ENCODE measurements around the gene MRPS12. TPM values are rescaled to one million over a fixed set of nuclear protein-coding genes. Genes with fewer than 3 reads are reported as not detected.

MRPS12 gene
- total RNA-seq, 6 donors from 2014 or later, result 3.1 to 38.3 (median 26.0) TPM

DNA sequence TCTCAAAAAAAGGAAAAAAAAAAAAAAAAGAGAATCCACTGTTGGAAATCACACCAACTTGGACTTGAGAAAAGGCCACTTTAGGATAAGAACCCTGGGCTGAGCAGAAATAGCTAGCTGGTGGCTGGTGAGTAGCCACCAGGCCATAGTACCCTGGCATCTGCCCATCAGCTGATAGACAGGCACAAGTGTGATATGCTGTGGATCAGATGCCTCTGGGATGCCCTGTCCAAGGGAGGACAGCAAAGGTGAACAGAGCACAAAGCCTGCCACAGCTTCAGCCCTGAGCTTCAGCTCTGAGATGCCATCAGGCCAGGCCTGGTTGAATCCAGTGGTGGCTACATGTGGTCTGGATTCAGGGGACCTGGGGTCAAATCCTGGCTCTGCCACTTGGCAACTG lies 40.1 kb upstream of the MRPS12 start:
- ATAC-seq (ENCODE audit: low FRiP score in 2 of 2) (no peak), DNase-seq (no peak)
- H3K4me1 ChIP-seq, result peaks cover 4 to 29% (median 28%) of the 10 kb centered on the region in 4 donors
- H3K9me3 ChIP-seq, result no peaks in the 10 kb centered on the region
- no peak overlapping the region for H3K4me3 ChIP-seq
- no peak overlapping the region for H3K27ac ChIP-seq
- H3K36me3 ChIP-seq, result peaks cover 9 to 55% (median 41%) of the 10 kb centered on the region in 4 donors
- TF ChIP-seq, protein P1, sequence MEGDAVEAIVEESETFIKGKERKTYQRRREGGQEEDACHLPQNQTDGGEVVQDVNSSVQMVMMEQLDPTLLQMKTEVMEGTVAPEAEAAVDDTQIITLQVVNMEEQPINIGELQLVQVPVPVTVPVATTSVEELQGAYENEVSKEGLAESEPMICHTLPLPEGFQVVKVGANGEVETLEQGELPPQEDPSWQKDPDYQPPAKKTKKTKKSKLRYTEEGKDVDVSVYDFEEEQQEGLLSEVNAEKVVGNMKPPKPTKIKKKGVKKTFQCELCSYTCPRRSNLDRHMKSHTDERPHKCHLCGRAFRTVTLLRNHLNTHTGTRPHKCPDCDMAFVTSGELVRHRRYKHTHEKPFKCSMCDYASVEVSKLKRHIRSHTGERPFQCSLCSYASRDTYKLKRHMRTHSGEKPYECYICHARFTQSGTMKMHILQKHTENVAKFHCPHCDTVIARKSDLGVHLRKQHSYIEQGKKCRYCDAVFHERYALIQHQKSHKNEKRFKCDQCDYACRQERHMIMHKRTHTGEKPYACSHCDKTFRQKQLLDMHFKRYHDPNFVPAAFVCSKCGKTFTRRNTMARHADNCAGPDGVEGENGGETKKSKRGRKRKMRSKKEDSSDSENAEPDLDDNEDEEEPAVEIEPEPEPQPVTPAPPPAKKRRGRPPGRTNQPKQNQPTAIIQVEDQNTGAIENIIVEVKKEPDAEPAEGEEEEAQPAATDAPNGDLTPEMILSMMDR (IDR thresholded peaks at IDR 0.05), result no peak
- TF ChIP-seq EP300 (IDR thresholded peaks at IDR 0.05) (no peak), POLR2A (IDR thresholded peaks at IDR 0.05) (no peak), POLR2AphosphoS5 (IDR thresholded peaks at IDR 0.05) (no peak)
- H3K27me3 ChIP-seq, result no peaks in the 10 kb centered on the region

DNA sequence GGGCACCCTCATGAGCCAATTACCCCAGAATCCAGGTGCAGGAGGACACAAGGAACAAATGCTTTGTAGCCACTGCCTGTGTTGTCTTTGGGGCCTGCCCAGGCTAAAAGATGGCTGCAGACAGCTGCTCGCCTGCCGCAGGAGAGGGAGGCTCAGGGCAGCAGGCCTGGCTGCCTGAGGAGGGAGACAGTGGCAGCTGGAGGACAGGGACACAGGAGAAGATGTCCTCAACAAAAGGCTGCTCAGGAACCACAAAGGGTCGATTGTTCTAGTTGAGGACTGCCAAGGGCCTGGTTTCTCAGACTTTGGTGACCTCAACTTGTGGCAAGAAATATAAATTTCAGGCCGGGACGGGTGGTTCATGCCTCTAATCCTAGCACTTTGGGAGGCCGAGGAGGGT lies 39.0 kb upstream of the MRPS12 start:
- no peak for TF ChIP-seq POLR2AphosphoS5 (IDR thresholded peaks at IDR 0.05)
- TF ChIP-seq EP300 (IDR thresholded peaks at IDR 0.05), result no peak
- no peak for TF ChIP-seq POLR2A (IDR thresholded peaks at IDR 0.05)
- TF ChIP-seq, protein P1 (IDR thresholded peaks at IDR 0.05), result no peak
- peaks cover 9 to 55% (median 41%) of the 10 kb centered on the region in 4 donors for H3K36me3 ChIP-seq

DNA sequence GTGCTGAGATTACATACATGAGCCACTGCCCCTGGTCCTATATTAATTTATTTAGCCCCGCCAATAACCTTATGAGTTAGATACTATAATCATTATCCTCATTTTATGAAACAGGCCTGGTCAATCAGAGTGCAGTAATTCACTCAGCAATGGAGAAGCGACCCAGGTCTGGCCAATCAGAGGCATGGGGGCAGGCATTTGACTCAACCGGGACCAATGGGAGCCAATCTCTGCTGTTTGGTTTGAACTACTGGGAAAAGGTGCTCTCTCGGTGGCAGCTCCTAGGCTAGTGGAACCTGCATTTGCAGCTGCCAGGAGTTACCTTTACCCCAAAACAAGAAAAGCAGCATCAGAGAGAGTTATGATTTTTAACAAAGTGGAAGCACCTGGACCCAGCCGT lies 37.9 kb upstream of the MRPS12 start:
- Histone ChIP-seq H3K4me3 (peak overlapping the region in 1 of 4 donors; percentile 27), H3K36me3 (peaks cover 9 to 46% (median 36%) of the 10 kb centered on the region in 4 donors), H3K9me3 (no peaks in the 10 kb centered on the region), H3K27me3 (no peaks in the 10 kb centered on the region), H3K4me1 (peaks cover 6 to 47% (median 33%) of the 10 kb centered on the region in 4 donors), H3K27ac (peak overlapping the region in 3 of 4 donors; percentile 49 to 81 (median 62))
- DNase-seq, result no peak
- ATAC-seq (ENCODE audit: low FRiP score in 2 of 2), result no peak
- 67 to 71% methylated on average over 5 of the region's 5 CpGs for whole genome bisulfite sequencing, 2 donors
- no peak for TF ChIP-seq POLR2AphosphoS5 (IDR thresholded peaks at IDR 0.05)
- TF ChIP-seq, protein P1 (IDR thresholded peaks at IDR 0.05), result no peak
- TF ChIP-seq EP300 (IDR thresholded peaks at IDR 0.05), result no peak
- no peak for TF ChIP-seq POLR2A (IDR thresholded peaks at IDR 0.05)

More for the DNA sequence above, 39.0 kb upstream of the MRPS12 start:
- Histone ChIP-seq H3K27me3 (no peaks in the 10 kb centered on the region), H3K27ac (no peak overlapping the region), H3K4me3 (no peak overlapping the region), H3K9me3 (no peaks in the 10 kb centered on the region), H3K4me1 (peaks cover 4 to 37% (median 29%) of the 10 kb centered on the region in 4 donors)
- DNase-seq (no peak), ATAC-seq (ENCODE audit: low FRiP score in 2 of 2) (no peak)
- WGBS, 2 donors, result 93 to 96% methylated on average over 6 of the region's 6 CpGs

DNA sequence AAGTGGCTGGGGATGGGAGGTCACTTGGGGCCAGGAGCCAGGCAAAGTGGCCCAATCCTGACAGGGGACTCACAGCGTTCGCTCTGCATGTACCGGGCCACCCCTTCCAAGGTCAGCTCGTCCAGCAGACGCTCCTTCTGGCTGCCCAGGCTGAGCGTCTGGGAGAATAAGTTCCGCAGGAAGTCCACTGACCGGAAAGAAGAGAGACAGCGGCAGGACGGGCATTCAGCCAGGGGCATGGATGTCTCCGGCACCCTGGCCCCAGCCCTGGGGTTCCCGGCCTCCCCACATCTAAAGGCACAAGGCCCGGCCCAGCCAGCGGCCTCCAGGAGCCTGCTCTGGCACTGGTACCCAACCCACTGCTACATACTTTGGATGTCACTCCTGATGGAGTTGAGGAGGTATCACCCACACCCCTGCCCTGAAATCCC lies 37.4 kb upstream of the MRPS12 start:
- Histone ChIP-seq H3K4me3 (peak overlapping the region in 1 of 4 donors; percentile 27), H3K36me3 (peaks cover 9 to 41% (median 33%) of the 10 kb centered on the region in 4 donors), H3K9me3 (no peaks in the 10 kb centered on the region), H3K27ac (peak overlapping the region; percentile 18 to 81 (median 56)), H3K4me1 (peaks cover 11 to 53% (median 37%) of the 10 kb centered on the region in 4 donors), H3K27me3 (no peaks in the 10 kb centered on the region)
- ATAC-seq (ENCODE audit: low FRiP score in 2 of 2) (no peak), DNase-seq (no peak)
- 46 to 79% methylated on average over 12 to 14 of the region's 14 CpGs for WGBS, 2 donors
- no peak for TF ChIP-seq POLR2AphosphoS5 (IDR thresholded peaks at IDR 0.05)
- TF ChIP-seq, protein P1 (IDR thresholded peaks at IDR 0.05), result no peak
- TF ChIP-seq POLR2A (IDR thresholded peaks at IDR 0.05), result no peak
- TF ChIP-seq EP300 (IDR thresholded peaks at IDR 0.05), result no peak

DNA sequence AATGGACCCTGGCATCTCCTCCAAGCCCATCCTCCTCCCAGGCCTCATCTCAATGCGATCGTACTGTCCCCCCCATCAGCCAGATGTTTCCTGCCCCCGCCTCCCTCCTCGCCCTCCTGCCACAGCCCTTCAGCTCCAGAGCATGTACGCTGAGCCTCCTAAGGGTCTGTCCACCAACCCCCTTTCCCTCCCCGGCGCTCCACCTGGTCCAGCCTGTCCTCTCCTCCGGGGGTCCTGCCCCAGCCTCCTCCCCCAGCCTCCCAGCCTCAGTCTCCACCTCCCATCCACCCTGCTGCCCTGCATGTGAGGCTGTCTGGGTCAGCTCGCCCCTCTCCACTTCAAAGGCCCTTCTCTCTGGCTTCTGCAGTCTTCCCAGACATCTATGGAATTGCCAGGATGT lies 35.8 kb upstream of the MRPS12 start:
- peaks cover 18 to 60% (median 44%) of the 10 kb centered on the region in 4 donors for H3K4me1 ChIP-seq
- 51 to 63% methylated on average over 9 of the region's 9 CpGs for WGBS, 2 donors
- DNase-seq, result no peak

More for the DNA sequence above, 35.8 kb upstream of the MRPS12 start:
- H3K27ac ChIP-seq, result peak overlapping the region in 2 of 4 donors; percentile 62 to 81
- no peak for ATAC-seq (ENCODE audit: low FRiP score in 2 of 2)
- peaks cover 0 to 24% (median 16%) of the 10 kb centered on the region in 4 donors for H3K36me3 ChIP-seq
- H3K9me3 ChIP-seq, result no peaks in the 10 kb centered on the region
- H3K27me3 ChIP-seq, result no peaks in the 10 kb centered on the region
- TF ChIP-seq POLR2A (IDR thresholded peaks at IDR 0.05) (no peak), EP300 (IDR thresholded peaks at IDR 0.05) (no peak), POLR2AphosphoS5 (IDR thresholded peaks at IDR 0.05) (no peak)
- TF ChIP-seq, protein P1 (IDR thresholded peaks at IDR 0.05), result no peak
- H3K4me3 ChIP-seq, result no peak overlapping the region

Measured in upper lobe of left lung (tissue), 6 donors.